ENCODE measurements around the gene FGFRL1. TPM values are rescaled to one million over a fixed set of nuclear protein-coding genes. Genes with fewer than 3 reads are reported as not detected.

The FGFRL1 gene
- polyA plus RNA-seq, 1 donor from 2014 or later = 0.97 TPM

DNA sequence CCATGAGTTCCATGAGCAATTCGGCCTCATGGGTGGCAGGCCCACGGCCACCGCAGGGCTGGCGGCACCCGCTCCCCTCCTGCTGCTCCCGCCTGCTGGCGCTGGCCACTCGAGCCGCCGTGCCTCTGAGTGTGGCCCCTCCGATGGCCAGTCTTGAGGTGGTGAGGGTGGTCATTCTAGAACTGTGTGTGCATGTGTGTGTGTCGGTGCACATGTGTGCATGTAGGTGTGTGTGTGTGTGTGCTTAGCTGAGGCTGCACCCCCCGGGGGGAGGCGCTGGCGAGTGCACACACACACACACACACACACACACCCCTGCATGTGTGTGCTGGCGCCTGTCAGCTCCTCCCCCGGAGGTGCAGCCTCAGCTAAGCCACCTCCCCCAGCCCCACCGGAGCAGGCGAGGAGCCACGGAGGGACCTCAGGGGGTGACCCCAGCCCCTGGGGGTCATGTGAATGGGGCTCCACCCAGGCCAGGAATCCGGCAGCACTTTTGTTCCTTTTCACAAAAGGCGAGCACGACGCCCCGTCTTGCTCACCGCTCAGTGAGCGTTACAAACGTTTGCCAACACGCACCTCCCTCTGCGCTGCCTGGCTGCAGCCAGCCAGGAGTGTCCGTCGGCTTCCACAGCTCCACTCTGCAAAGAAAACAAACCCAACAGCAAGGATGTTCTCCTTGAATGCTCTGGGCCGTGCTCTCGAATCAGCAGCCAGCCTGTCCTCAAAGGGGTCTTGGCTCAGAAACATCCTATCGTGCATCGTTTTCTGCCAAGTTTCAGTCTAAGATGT, 29.9 kb downstream of the FGFRL1 start:
- H3K27me3 ChIP-seq (ENCODE audit: insufficient read depth, low read depth, low read length) = no peaks in the 10 kb centered on the region
- H3K9me3 ChIP-seq (ENCODE audit: low read length) = no peaks in the 10 kb centered on the region
- no peak overlapping the region for H3K9ac ChIP-seq (ENCODE audit: low read length)
- H2AFZ ChIP-seq (ENCODE audit: low read depth, low read length) = no peak overlapping the region
- H3K79me2 ChIP-seq (replicated peaks; ENCODE audit: insufficient read depth, low read length) = no peaks in the 10 kb centered on the region
- no peaks in the 10 kb centered on the region for H3F3A ChIP-seq (ENCODE audit: insufficient read depth, low read length, poor library complexity, severe bottlenecking)
- H3K4me3 ChIP-seq (ENCODE audit: low read length) = peak overlapping the region; percentile 16
- TF ChIP-seq RAD21 (conservative IDR thresholded peaks at IDR 0.05) (no peak), TAF1 (IDR thresholded peaks at IDR 0.05; ENCODE audit: low read depth) (no peak), MXI1 (conservative IDR thresholded peaks at IDR 0.05; ENCODE audit: poor library complexity, severe bottlenecking) (no peak), EP300 (conservative IDR thresholded peaks at IDR 0.05; ENCODE audit: poor library complexity, severe bottlenecking) (no peak), POLR2AphosphoS5 (IDR thresholded peaks at IDR 0.05) (no peak), EZH2 (IDR thresholded peaks at IDR 0.05; ENCODE audit: borderline replicate concordance, insufficient read depth, low read length, poor library complexity, severe bottlenecking) (no peak), SMC3 (conservative IDR thresholded peaks at IDR 0.05; ENCODE audit: poor library complexity) (no peak)
- TF ChIP-seq, protein P1, sequence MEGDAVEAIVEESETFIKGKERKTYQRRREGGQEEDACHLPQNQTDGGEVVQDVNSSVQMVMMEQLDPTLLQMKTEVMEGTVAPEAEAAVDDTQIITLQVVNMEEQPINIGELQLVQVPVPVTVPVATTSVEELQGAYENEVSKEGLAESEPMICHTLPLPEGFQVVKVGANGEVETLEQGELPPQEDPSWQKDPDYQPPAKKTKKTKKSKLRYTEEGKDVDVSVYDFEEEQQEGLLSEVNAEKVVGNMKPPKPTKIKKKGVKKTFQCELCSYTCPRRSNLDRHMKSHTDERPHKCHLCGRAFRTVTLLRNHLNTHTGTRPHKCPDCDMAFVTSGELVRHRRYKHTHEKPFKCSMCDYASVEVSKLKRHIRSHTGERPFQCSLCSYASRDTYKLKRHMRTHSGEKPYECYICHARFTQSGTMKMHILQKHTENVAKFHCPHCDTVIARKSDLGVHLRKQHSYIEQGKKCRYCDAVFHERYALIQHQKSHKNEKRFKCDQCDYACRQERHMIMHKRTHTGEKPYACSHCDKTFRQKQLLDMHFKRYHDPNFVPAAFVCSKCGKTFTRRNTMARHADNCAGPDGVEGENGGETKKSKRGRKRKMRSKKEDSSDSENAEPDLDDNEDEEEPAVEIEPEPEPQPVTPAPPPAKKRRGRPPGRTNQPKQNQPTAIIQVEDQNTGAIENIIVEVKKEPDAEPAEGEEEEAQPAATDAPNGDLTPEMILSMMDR (IDR thresholded peaks at IDR 0.05; ENCODE audit: poor library complexity, severe bottlenecking) = no peak
- TF ChIP-seq, protein P2, sequence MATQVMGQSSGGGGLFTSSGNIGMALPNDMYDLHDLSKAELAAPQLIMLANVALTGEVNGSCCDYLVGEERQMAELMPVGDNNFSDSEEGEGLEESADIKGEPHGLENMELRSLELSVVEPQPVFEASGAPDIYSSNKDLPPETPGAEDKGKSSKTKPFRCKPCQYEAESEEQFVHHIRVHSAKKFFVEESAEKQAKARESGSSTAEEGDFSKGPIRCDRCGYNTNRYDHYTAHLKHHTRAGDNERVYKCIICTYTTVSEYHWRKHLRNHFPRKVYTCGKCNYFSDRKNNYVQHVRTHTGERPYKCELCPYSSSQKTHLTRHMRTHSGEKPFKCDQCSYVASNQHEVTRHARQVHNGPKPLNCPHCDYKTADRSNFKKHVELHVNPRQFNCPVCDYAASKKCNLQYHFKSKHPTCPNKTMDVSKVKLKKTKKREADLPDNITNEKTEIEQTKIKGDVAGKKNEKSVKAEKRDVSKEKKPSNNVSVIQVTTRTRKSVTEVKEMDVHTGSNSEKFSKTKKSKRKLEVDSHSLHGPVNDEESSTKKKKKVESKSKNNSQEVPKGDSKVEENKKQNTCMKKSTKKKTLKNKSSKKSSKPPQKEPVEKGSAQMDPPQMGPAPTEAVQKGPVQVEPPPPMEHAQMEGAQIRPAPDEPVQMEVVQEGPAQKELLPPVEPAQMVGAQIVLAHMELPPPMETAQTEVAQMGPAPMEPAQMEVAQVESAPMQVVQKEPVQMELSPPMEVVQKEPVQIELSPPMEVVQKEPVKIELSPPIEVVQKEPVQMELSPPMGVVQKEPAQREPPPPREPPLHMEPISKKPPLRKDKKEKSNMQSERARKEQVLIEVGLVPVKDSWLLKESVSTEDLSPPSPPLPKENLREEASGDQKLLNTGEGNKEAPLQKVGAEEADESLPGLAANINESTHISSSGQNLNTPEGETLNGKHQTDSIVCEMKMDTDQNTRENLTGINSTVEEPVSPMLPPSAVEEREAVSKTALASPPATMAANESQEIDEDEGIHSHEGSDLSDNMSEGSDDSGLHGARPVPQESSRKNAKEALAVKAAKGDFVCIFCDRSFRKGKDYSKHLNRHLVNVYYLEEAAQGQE (IDR thresholded peaks at IDR 0.05; ENCODE audit: borderline replicate concordance) = no peak
- no peaks in the 10 kb centered on the region for H4K20me1 ChIP-seq (ENCODE audit: insufficient read depth)
- H3K27ac ChIP-seq (ENCODE audit: low read length) = no peak overlapping the region
- H3K4me2 ChIP-seq (ENCODE audit: low read length) = no peak overlapping the region
- H3K9me2 ChIP-seq (ENCODE audit: insufficient read depth, low read length) = no peaks in the 10 kb centered on the region
- H3K36me3 ChIP-seq (ENCODE audit: insufficient read depth, low read length) = no peaks in the 10 kb centered on the region

DNA sequence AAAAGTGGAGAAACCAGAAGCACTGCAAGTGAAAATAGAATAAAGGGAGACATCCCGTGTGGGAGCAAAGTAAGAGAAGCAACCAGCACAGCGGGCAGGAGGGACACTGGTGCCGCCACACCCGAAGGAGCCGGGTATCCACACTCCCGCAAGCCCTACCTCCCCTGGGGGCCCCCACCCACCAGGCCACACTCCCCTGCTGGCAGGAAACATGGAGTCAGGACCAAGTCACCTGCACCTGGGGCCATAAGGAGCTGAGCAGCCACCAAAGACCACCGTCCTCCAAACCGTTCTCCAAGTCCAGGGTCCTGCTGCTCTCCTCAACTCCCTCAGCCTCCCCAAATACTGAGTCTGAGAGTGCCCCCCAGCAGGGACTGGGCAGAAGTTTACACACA, 30.5 kb downstream of the FGFRL1 start:
- Histone ChIP-seq H3F3A (ENCODE audit: insufficient read depth, low read length, poor library complexity, severe bottlenecking) (no peaks in the 10 kb centered on the region), H3K36me3 (ENCODE audit: insufficient read depth, low read length) (no peaks in the 10 kb centered on the region), H3K4me2 (ENCODE audit: low read length) (no peak overlapping the region), H4K20me1 (ENCODE audit: insufficient read depth) (no peaks in the 10 kb centered on the region), H3K4me3 (ENCODE audit: low read length) (no peak overlapping the region), H3K9me3 (ENCODE audit: low read length) (no peaks in the 10 kb centered on the region), H2AFZ (ENCODE audit: low read depth, low read length) (no peak overlapping the region), H3K9ac (ENCODE audit: low read length) (no peak overlapping the region), H3K9me2 (ENCODE audit: insufficient read depth, low read length) (no peaks in the 10 kb centered on the region), H3K27ac (ENCODE audit: low read length) (no peak overlapping the region), H3K79me2 (replicated peaks; ENCODE audit: insufficient read depth, low read length) (no peaks in the 10 kb centered on the region), H3K27me3 (ENCODE audit: insufficient read depth, low read depth, low read length) (no peaks in the 10 kb centered on the region)
- no peak for TF ChIP-seq TAF1 (IDR thresholded peaks at IDR 0.05; ENCODE audit: low read depth)
- TF ChIP-seq EZH2 (IDR thresholded peaks at IDR 0.05; ENCODE audit: borderline replicate concordance, insufficient read depth, low read length, poor library complexity, severe bottlenecking) = no peak
- TF ChIP-seq POLR2AphosphoS5 (IDR thresholded peaks at IDR 0.05) = no peak

Measured in neural cell (in vitro differentiated cells).